WTC11 (cell line): Measurements from ENCODE around the gene KCNQ2. TPM values are rescaled to one million over a fixed set of nuclear protein-coding genes. Genes with fewer than 3 reads are reported as not detected.

Source experiments
- ATAC-seq: fragments of 200-7000 bp; cut with Tn5 transposase; 2 replicates; pipeline ENCODE4 v1.10.0; 2021; ENCODE audit warnings: mild to moderate bottlenecking, moderate library complexity
- CTCF ChIA-PET: fragments of 300-600 bp; sonication (Branson Sonifier 250); formaldehyde crosslinking; loops from one replicate; lab custom pipeline; 2021; ENCODE audit warnings: antibody characterized with exemption; lab: Charles Lee
- POLR2A ChIA-PET: fragments of 350-600 bp; sonication (Branson Sonifier 250); formaldehyde crosslinking; loops from one replicate; lab custom pipeline; 2021; ENCODE audit warnings: antibody characterized with exemption; lab: Charles Lee
- DNase-seq: peaks from one replicate; pipeline ENCODE4 v3.0.0; 2021; ENCODE audit warnings: low spot score
- H3K27ac Mint-ChIP-seq: 2 replicates; pipeline ENCODE4 v1.8.0; 2021; ENCODE audit warnings: mixed read lengths
- H3K27me3 Mint-ChIP-seq: 2 replicates; pipeline ENCODE4 v1.8.0; 2021; ENCODE audit warnings: low read depth, mild to moderate bottlenecking, moderate library complexity, mixed read lengths
- H3K36me3 Mint-ChIP-seq: 2 replicates; pipeline ENCODE4 v1.8.0; 2021; ENCODE audit warnings: mixed read lengths
- H3K4me1 Mint-ChIP-seq: 2 replicates; pipeline ENCODE4 v1.8.0; 2022; ENCODE audit warnings: mixed read lengths
- H3K4me3 Mint-ChIP-seq: 2 replicates; pipeline ENCODE4 v1.8.0; 2021; ENCODE audit warnings: mild to moderate bottlenecking, moderate library complexity, mixed read lengths
- H3K9me3 Mint-ChIP-seq: 2 replicates; pipeline ENCODE4 v1.8.0; 2021; ENCODE audit warnings: mixed read lengths
- ATF6 ChIP-seq: sonication (generic); formaldehyde crosslinking; IDR thresholded peaks from 2 replicates; pipeline ENCODE4 v1.8.1; 2023; ENCODE audit warnings: mild to moderate bottlenecking, missing genetic modification reagents
- CREB1 ChIP-seq: sonication (generic); formaldehyde crosslinking; IDR thresholded peaks from 2 replicates; pipeline ENCODE4 v1.8.0; 2023; ENCODE audit warnings: mild to moderate bottlenecking, missing genetic modification reagents
- GABPB1 ChIP-seq: sonication (generic); formaldehyde crosslinking; IDR thresholded peaks from 2 replicates; pipeline ENCODE4 v1.8.1; 2023; ENCODE audit warnings: mild to moderate bottlenecking, missing genetic modification reagents
- NFATC4 ChIP-seq: fragments of 250-450 bp; sonication (Bioruptor Pico); IDR thresholded peaks from 2 replicates; pipeline ENCODE4 v1.9.0; 2021; ENCODE audit warnings: mild to moderate bottlenecking
- RELA ChIP-seq: sonication (generic); formaldehyde crosslinking; IDR thresholded peaks from 2 replicates; pipeline ENCODE4 v1.8.1; 2022; ENCODE audit warnings: missing genetic modification reagents, mild to moderate bottlenecking, borderline replicate concordance
- SMAD3 ChIP-seq: sonication (generic); formaldehyde crosslinking; IDR thresholded peaks from 2 replicates; pipeline ENCODE4 v1.8.0; 2022; ENCODE audit warnings: missing genetic modification reagents, mild to moderate bottlenecking, borderline replicate concordance
- TEAD1 ChIP-seq: sonication (generic); formaldehyde crosslinking; IDR thresholded peaks from 2 replicates; pipeline ENCODE4 v1.8.0; 2022; ENCODE audit warnings: mild to moderate bottlenecking, missing genetic modification reagents
- TP53 ChIP-seq: sonication (generic); formaldehyde crosslinking; IDR thresholded peaks from 2 replicates; pipeline ENCODE4 v1.8.1; 2023; ENCODE audit warnings: mild to moderate bottlenecking, missing genetic modification reagents
- ZNF219 ChIP-seq: sonication (generic); formaldehyde crosslinking; IDR thresholded peaks from 2 replicates; pipeline ENCODE4 v1.8.0; 2023; ENCODE audit warnings: missing genetic modification reagents, mild to moderate bottlenecking, borderline replicate concordance
- ZNF423 ChIP-seq: fragments of 250-450 bp; sonication (Bioruptor Pico); IDR thresholded peaks from 2 replicates; pipeline ENCODE4 v2.1.2; 2022; ENCODE audit warnings: mild to moderate bottlenecking, moderate library complexity
- total RNA-seq: library from RNA; stranded (reverse); gene quantifications from 3 replicates; pipeline ENCODE4 v1.2.3, GENCODE V29; 2021
- TF ChIP-seq, protein P1 (sequence below): sonication (generic); formaldehyde crosslinking; conservative IDR thresholded peaks from 2 replicates; pipeline ENCODE4 v1.8.1; 2023; ENCODE audit warnings: mild to moderate bottlenecking, low read depth, missing genetic modification reagents, moderate library complexity

KCNQ2 gene
- total RNA-seq, 1 experiment from 2014 or later, result 99.8 TPM

DNA sequence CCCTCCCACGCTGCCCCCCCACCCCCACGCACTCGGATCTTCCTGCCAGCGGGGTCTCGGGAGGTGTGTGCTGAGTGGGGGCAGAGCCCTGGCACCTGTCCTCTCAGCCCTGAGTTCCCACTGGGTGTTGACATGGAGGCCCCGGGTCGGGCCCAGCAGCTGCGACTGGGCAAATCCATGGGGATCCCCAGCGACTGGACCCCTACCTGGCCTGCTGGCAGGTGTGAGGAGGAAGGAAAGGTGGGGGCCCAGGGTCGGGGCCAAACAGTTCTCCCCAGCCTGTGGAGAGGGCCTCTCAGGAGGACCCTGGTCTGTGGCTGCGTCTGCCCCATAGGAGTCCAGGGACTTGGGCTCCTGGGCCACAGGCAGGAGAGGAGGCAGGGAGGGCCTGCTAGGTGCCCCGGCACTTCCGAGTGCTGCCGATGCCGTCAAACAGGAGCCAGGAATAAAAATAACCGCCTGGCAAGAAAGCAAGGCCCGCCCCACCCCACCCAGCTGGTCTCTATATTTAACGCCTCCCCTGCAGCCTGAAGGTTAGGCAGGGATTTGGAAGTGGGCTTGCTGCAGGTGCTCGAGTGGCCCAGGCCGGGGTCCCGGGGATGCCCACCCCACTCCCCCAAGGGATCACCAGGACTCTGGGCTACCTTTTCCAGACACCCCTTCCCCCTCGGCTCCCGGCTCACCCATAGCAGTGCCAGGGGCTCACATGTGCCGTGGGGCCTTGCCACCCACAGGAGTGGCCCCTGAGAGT, 27.9 kb upstream of the KCNQ2 start:
- 0 out of 2 replicates have a peak, but pooled peaks cover 2% of the 10 kb centered on the region for H3K36me3 Mint-ChIP-seq
- peaks cover 53% of the 10 kb centered on the region for H3K27me3 Mint-ChIP-seq
- H3K27ac Mint-ChIP-seq, result no peak overlapping the region
- H3K9me3 Mint-ChIP-seq, result peaks cover 10% of the 10 kb centered on the region
- DNase-seq (no peak), ATAC-seq (no peak)
- TF ChIP-seq SMAD3 (CRISPR knock-in tag) (no peak), ZNF219 (CRISPR knock-in tag) (no peak), GABPB1 (CRISPR knock-in tag) (no peak), TEAD1 (CRISPR knock-in tag) (no peak), CREB1 (CRISPR knock-in tag) (no peak), NFATC4 (CRISPR knock-in tag) (no peak), RELA (CRISPR knock-in tag) (no peak)
- ChIA-PET CTCF (interaction anchor here (0.8 kb wide), 1 partner anchor 13 kb away, joined by 5 read pairs; no protein-coding TSS in a partner anchor), POLR2A (no interaction called here)
- peaks cover 7% of the 10 kb centered on the region for H3K4me1 Mint-ChIP-seq
- 0 out of 2 replicates have a peak overlapping the region, but pooled peaks have one; percentile 14 for H3K4me3 Mint-ChIP-seq

DNA sequence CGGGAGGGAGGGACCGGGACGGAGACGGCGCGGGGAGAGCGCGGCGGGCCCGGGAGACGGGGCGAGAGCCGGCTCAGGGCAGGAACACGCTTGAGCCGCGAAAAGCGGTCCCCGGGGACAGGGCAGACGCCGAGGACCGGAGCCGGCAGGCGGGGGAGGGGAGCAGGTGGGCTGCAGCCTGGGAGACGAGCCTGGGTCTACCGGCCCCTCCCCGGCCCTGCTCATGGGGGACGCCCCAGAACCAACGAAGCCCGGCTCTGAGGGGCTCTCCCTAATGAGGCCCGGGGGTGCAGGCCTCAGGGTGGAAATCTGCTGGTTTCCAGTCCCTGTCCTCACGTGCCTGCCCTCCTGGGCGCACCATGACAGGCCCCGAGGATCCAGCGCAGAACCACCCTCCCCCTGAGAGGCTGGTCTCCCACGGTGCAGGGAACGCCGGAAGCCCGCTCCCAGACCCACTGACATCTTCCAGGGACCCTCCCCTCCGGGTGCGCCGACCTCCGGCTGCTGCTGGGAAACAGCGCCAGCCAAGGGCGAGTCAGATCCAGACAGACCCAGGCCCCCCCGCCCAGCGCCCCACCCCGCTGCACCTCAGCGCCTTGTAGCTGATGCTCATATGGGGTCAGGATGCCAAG, 27.0 kb upstream of the KCNQ2 start:
- CTCF ChIA-PET, result interaction anchor here (0.8 kb wide), 1 partner anchor 12 kb away, joined by 5 read pairs; no protein-coding TSS in a partner anchor
- H3K36me3 Mint-ChIP-seq, result no peaks in the 10 kb centered on the region

GRCh38 chr20:63498960-63499337, 26.5 kb upstream of the KCNQ2 start, which contains the start of gene EEF1A2:
TSS of gene EEF1A2 (minus strand) at chr20:63499083. CDS start at chr20:63497763, 1,320 bp downstream.
- H3K36me3 Mint-ChIP-seq, result no peaks in the 10 kb centered on the region
- ChIA-PET CTCF (no interaction called here), POLR2A (no interaction called here)
- TF ChIP-seq ZNF423 (CRISPR knock-in tag), result no peak
- peak; percentile 33; the same call in 1 of the 2 replicates for TF ChIP-seq TP53
- H3K9me3 Mint-ChIP-seq, result peaks cover under 1% of the 10 kb centered on the region; the same call in 1 of the 2 replicates
- H3K4me1 Mint-ChIP-seq, result peaks cover 7% of the 10 kb centered on the region
- no peak within 1 kb of the TSS for H3K27ac Mint-ChIP-seq
- DNase-seq (no peak), ATAC-seq (0 out of 2 replicates have a peak, but pooled peaks have one; percentile 2)
- peak within 1 kb of the TSS; percentile 59 for H3K4me3 Mint-ChIP-seq
- peaks cover 40% of the 10 kb centered on the region for H3K27me3 Mint-ChIP-seq

More for the DNA sequence above, 27.0 kb upstream of the KCNQ2 start:
- H3K27ac Mint-ChIP-seq, result no peak overlapping the region
- POLR2A ChIA-PET, result no interaction called here
- DNase-seq, result peak; percentile 48
- H3K4me3 Mint-ChIP-seq, result peak overlapping the region; percentile 27; the same call in 1 of the 2 replicates
- TF ChIP-seq, protein P1, sequence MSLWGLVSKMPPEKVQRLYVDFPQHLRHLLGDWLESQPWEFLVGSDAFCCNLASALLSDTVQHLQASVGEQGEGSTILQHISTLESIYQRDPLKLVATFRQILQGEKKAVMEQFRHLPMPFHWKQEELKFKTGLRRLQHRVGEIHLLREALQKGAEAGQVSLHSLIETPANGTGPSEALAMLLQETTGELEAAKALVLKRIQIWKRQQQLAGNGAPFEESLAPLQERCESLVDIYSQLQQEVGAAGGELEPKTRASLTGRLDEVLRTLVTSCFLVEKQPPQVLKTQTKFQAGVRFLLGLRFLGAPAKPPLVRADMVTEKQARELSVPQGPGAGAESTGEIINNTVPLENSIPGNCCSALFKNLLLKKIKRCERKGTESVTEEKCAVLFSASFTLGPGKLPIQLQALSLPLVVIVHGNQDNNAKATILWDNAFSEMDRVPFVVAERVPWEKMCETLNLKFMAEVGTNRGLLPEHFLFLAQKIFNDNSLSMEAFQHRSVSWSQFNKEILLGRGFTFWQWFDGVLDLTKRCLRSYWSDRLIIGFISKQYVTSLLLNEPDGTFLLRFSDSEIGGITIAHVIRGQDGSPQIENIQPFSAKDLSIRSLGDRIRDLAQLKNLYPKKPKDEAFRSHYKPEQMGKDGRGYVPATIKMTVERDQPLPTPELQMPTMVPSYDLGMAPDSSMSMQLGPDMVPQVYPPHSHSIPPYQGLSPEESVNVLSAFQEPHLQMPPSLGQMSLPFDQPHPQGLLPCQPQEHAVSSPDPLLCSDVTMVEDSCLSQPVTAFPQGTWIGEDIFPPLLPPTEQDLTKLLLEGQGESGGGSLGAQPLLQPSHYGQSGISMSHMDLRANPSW (CRISPR knock-in tag), result no peak
- 0 out of 2 replicates have a peak, but pooled peaks have one; percentile 27 for TF ChIP-seq ATF6 (CRISPR knock-in tag)
- peak; percentile 9 for ATAC-seq
- peaks cover 45% of the 10 kb centered on the region for H3K27me3 Mint-ChIP-seq
- H3K4me1 Mint-ChIP-seq, result peaks cover 7% of the 10 kb centered on the region
- H3K9me3 Mint-ChIP-seq, result peaks cover 3% of the 10 kb centered on the region; the same call in 1 of the 2 replicates
